GM19025 (cell line): Measurements from ENCODE around the gene RAI2.

Experiments
- ATAC-seq: cut with Tn5 transposase; IDR thresholded peaks from one replicate; pipeline ENCODE4 v1.9.1; 2021; ENCODE audit warnings: mild to moderate bottlenecking, low read depth, moderate library complexity; ENCODE audit not compliant: unreplicated experiment

The RAI2 gene

GRCh38 chrX:17830211-17830610, 30.9 kb downstream of the RAI2 start:
- no peak for ATAC-seq

GRCh38 chrX:17829566-17829965, 31.5 kb downstream of the RAI2 start:
- ATAC-seq: no peak

- no peak for ATAC-seq
Observed at GRCh38 chrX:17828171-17828570, 32.9 kb downstream of the RAI2 start.

- no peak for ATAC-seq
Observed at GRCh38 chrX:17826609-17827496, 34.2 kb downstream of the RAI2 start.

- no peak for ATAC-seq
Observed at GRCh38 chrX:17824980-17825379, 36.1 kb downstream of the RAI2 start.

GRCh38 chrX:17822351-17822750, 38.7 kb downstream of the RAI2 start:
- no peak for ATAC-seq

GRCh38 chrX:17820100-17820499, 41.0 kb downstream of the RAI2 start:
- no peak for ATAC-seq

- no peak for ATAC-seq
Observed at GRCh38 chrX:17818726-17819125, 42.4 kb downstream of the RAI2 start.

GRCh38 chrX:17817251-17817650, 43.8 kb downstream of the RAI2 start:
- no peak for ATAC-seq

- ATAC-seq: no peak
Observed at GRCh38 chrX:17814557-17814956, 46.5 kb downstream of the RAI2 start.

- no peak for ATAC-seq
Observed at GRCh38 chrX:17814059-17814458, 47.0 kb downstream of the RAI2 start.

GRCh38 chrX:17813277-17813676, 47.8 kb downstream of the RAI2 start:
- no peak for ATAC-seq

GRCh38 chrX:17812763-17813162, 48.3 kb downstream of the RAI2 start:
- ATAC-seq: no peak

- ATAC-seq: no peak
Observed at GRCh38 chrX:17809984-17810383, 51.1 kb downstream of the RAI2 start.

GRCh38 chrX:17809273-17809672, 51.8 kb downstream of the RAI2 start:
- ATAC-seq: no peak

GRCh38 chrX:17805120-17805519, 56.0 kb downstream of the RAI2 start:
- no peak for ATAC-seq

GRCh38 chrX:17803449-17803848, 57.6 kb downstream of the RAI2 start:
- ATAC-seq: no peak

- no peak for ATAC-seq
Observed at GRCh38 chrX:17802756-17803155, 58.3 kb downstream of the RAI2 start.

- no peak for ATAC-seq
Observed at GRCh38 chrX:17801431-17801830, 59.7 kb downstream of the RAI2 start.

GRCh38 chrX:17798921-17799320, 62.2 kb downstream of the RAI2 start:
- no peak for ATAC-seq

- no peak for ATAC-seq
Observed at GRCh38 chrX:17792826-17793225, 68.3 kb downstream of the RAI2 start.

GRCh38 chrX:17788956-17789562, 72.0 kb downstream of the RAI2 start:
- no peak for ATAC-seq
